ENCODE results near the gene KCTD12.

KCTD12 gene

GRCh38 chr13:76889254-76889653 lies 3.0 kb upstream of the KCTD12 start:
- H3K79me2 ChIP-seq (ENCODE audit: insufficient read depth, low read length): no peaks in the 10 kb centered on the region
- TF ChIP-seq CTCF (IDR thresholded peaks at IDR 0.05; ENCODE audit: insufficient read depth, low read length, poor library complexity, severe bottlenecking): no peak
- no peak for TF ChIP-seq EZH2phosphoT487 (conservative IDR thresholded peaks at IDR 0.05; ENCODE audit: low read length)

DNA sequence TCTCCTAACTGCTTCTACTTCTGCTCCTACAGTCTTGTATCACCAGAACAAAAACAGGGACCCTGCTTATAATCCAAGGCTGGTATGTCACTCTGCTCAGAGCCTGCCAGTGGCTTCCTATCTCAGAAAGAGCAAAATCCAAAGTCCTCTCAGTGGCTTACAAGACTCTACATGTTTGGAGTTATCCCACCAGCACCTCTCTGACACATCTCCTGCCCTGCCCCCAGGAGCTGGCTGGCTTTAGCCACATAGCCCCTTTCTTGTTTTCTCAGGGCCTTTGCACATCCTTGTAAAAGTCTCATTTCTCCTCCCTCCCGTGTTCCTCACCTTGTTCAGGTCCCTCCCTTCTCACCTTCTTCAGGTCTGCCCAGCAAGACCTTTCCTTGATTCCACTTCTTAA lies 2.2 kb upstream of the KCTD12 start:
- Histone ChIP-seq H3K9me2 (replicated peaks; ENCODE audit: insufficient read depth, low read length) (no peaks in the 10 kb centered on the region), H3K4me2 (ENCODE audit: low read depth, low read length, poor library complexity, severe bottlenecking) (no peak overlapping the region), H3K27ac (ENCODE audit: low read depth, low read length) (no peak overlapping the region), H4K20me1 (ENCODE audit: low read depth, low read length) (0 out of 2 replicates have a peak, but pooled peaks cover 4% of the 10 kb centered on the region), H3K9ac (ENCODE audit: low read length) (no peak overlapping the region), H3K9me3 (ENCODE audit: insufficient read depth, low read length) (no peaks in the 10 kb centered on the region), H3K79me2 (ENCODE audit: insufficient read depth, low read length) (no peaks in the 10 kb centered on the region), H2AFZ (ENCODE audit: low read depth, low read length, severe bottlenecking) (no peak overlapping the region), H3F3A (ENCODE audit: insufficient read depth) (0 out of 2 replicates have a peak, but pooled peaks cover 3% of the 10 kb centered on the region), H3K4me3 (ENCODE audit: insufficient read depth, low read length, poor library complexity, severe bottlenecking) (no peak overlapping the region), H3K27me3 (ENCODE audit: low read length) (0 out of 2 replicates have a peak, but pooled peaks cover 3% of the 10 kb centered on the region), H3K36me3 (ENCODE audit: low read length) (no peaks in the 10 kb centered on the region)
- TF ChIP-seq CTCF (IDR thresholded peaks at IDR 0.05; ENCODE audit: insufficient read depth, low read length, poor library complexity, severe bottlenecking) (no peak), EZH2phosphoT487 (conservative IDR thresholded peaks at IDR 0.05; ENCODE audit: low read length) (no peak)

More at GRCh38 chr13:76889254-76889653, 3.0 kb upstream of the KCTD12 start:
- H3K27ac ChIP-seq (ENCODE audit: low read depth, low read length): no peak overlapping the region
- H3K27me3 ChIP-seq (ENCODE audit: low read length): 0 out of 2 replicates have a peak, but pooled peaks cover 3% of the 10 kb centered on the region
- no peak overlapping the region for H2AFZ ChIP-seq (ENCODE audit: low read depth, low read length, severe bottlenecking)
- 0 out of 2 replicates have a peak, but pooled peaks cover 3% of the 10 kb centered on the region for H3F3A ChIP-seq (ENCODE audit: insufficient read depth)
- H4K20me1 ChIP-seq (ENCODE audit: low read depth, low read length): no peaks in the 10 kb centered on the region
- H3K9me3 ChIP-seq (ENCODE audit: insufficient read depth, low read length): no peaks in the 10 kb centered on the region
- no peak overlapping the region for H3K9ac ChIP-seq (ENCODE audit: low read length)
- no peak overlapping the region for H3K4me3 ChIP-seq (ENCODE audit: insufficient read depth, low read length, poor library complexity, severe bottlenecking)
- H3K36me3 ChIP-seq (ENCODE audit: low read length): no peaks in the 10 kb centered on the region
- no peaks in the 10 kb centered on the region for H3K9me2 ChIP-seq (replicated peaks; ENCODE audit: insufficient read depth, low read length)
- no peak overlapping the region for H3K4me2 ChIP-seq (ENCODE audit: low read depth, low read length, poor library complexity, severe bottlenecking)

DNA sequence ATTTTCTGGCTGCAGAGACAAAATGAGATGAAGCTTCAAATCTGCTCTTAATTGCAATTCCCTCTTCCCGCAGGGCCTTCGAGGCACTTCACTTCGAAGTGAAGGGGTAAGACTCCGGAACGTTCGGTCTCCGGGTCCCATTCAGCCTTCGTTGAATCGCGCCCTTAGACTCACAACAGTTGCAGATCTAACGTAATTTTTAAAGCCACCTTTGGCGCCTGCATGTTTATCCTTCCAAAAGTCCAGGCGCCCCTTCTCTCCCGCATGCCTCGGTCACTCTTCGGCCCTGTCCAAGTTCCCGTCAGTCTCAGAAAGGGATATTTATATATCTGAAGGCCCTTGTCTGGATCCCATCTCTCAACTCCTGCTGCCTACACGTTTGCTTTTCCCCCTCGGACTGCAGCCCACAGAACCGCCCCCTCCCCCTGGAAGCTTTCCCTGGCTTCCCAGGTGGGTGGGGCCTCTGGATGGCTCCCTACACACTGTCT lies 915 bp upstream of the KCTD12 start:
- 0 out of 2 replicates have a peak, but pooled peaks cover 3% of the 10 kb centered on the region for H3F3A ChIP-seq (ENCODE audit: insufficient read depth)
- no peaks in the 10 kb centered on the region for H3K9me2 ChIP-seq (replicated peaks; ENCODE audit: insufficient read depth, low read length)
- no peak overlapping the region for H2AFZ ChIP-seq (ENCODE audit: low read depth, low read length, severe bottlenecking)
- no peak for TF ChIP-seq EZH2phosphoT487 (conservative IDR thresholded peaks at IDR 0.05; ENCODE audit: low read length)
- TF ChIP-seq CTCF (IDR thresholded peaks at IDR 0.05; ENCODE audit: insufficient read depth, low read length, poor library complexity, severe bottlenecking): no peak
- peak overlapping the region; percentile 61 for H3K4me2 ChIP-seq (ENCODE audit: low read depth, low read length, poor library complexity, severe bottlenecking)
- H3K79me2 ChIP-seq (ENCODE audit: insufficient read depth, low read length): no peaks in the 10 kb centered on the region
- 0 out of 2 replicates have a peak, but pooled peaks cover 3% of the 10 kb centered on the region for H3K27me3 ChIP-seq (ENCODE audit: low read length)
- H3K36me3 ChIP-seq (ENCODE audit: low read length): no peaks in the 10 kb centered on the region
- 0 out of 2 replicates have a peak, but pooled peaks cover 5% of the 10 kb centered on the region for H4K20me1 ChIP-seq (ENCODE audit: low read depth, low read length)
- no peaks in the 10 kb centered on the region for H3K9me3 ChIP-seq (ENCODE audit: insufficient read depth, low read length)
- H3K4me3 ChIP-seq (ENCODE audit: insufficient read depth, low read length, poor library complexity, severe bottlenecking): no peak overlapping the region
- H3K9ac ChIP-seq (ENCODE audit: low read length): no peak overlapping the region
- H3K27ac ChIP-seq (ENCODE audit: low read depth, low read length): no peak overlapping the region

Data from SU-DHL-6 (cell line).